SJSA1 (cell line): ENCODE results near the gene ANKS6. TPM values are rescaled to one million over a fixed set of nuclear protein-coding genes. Genes with fewer than 3 reads are reported as not detected.
"Not testable (repeated sequence)": the region's sequence is repeated elsewhere in the genome, so short reads cannot be mapped to it uniquely, and the experiment has no call there.

Source experiments
- DNase-seq, 2 experiments: peaks; one replicate each; pipeline ENCODE4 v3.0.0-alpha.2; 2015 to 2020; ENCODE audit warnings: low spot score in 2 of 2, low read depth in 1 of 2
- H3K27ac ChIP-seq: fragments of 250-450 bp; sonication (Bioruptor Pico); 2 replicates; pipeline ENCODE4 v1.5.1; 2020; ENCODE audit warnings: mild to moderate bottlenecking, moderate library complexity
- H3K27me3 ChIP-seq: fragments of 250-450 bp; sonication (Bioruptor Pico); replicated peaks from 2 replicates; pipeline ENCODE4 v1.5.1; 2020; ENCODE audit warnings: mild to moderate bottlenecking, moderate library complexity
- H3K36me3 ChIP-seq: fragments of 250-450 bp; sonication (Bioruptor Pico); 2 replicates; pipeline ENCODE4 v1.5.1; 2020; ENCODE audit warnings: mild to moderate bottlenecking
- H3K4me1 ChIP-seq: fragments of 250-450 bp; sonication (Bioruptor Pico); replicated peaks from 2 replicates; pipeline ENCODE4 v1.6.1; 2021; ENCODE audit warnings: mild to moderate bottlenecking
- H3K4me3 ChIP-seq: fragments of 250-450 bp; sonication (Bioruptor Pico); 2 replicates; pipeline ENCODE4 v1.5.1; 2020; ENCODE audit warnings: mild to moderate bottlenecking
- H3K9me3 ChIP-seq: fragments of 250-450 bp; sonication (Bioruptor Pico); replicated peaks from 2 replicates; pipeline ENCODE4 v1.5.1; 2020; ENCODE audit warnings: mild to moderate bottlenecking
- total RNA-seq: library from RNA; depleted of rRNA; stranded (reverse); fragments of >200 nt; shearing (Covaris generic); gene quantifications from 2 replicates; pipeline ENCODE4 v1.2.3, GENCODE V29; 2014; rRNA removed

The ANKS6 gene
- total RNA-seq, 1 experiment from 2014 or later = 9.6 TPM

DNA sequence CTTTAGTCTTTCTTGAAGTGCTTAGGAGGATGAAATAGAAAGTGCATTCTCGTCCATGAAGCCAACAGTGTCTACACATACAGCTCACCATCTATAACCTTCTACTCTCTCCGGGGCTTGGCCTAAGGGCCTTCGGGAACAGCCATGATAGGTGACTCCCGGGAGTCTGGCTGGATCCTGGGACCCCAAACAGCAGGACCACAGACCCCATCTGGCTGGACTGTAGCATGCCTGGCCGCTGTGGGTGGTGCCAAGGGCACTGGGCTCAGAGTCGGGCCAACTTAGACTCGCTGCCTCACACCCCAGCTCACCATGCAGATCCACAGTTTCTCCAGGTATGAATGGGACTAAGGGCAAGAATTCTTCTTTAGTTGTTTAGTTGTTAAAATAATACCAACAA is 104.0 kb downstream of the ANKS6 start:
- Histone ChIP-seq H3K9me3 (no peaks in the 10 kb centered on the region), H3K36me3 (no peaks in the 10 kb centered on the region), H3K27me3 (peaks cover 4% of the 10 kb centered on the region; the same call in 1 of the 2 replicates), H3K27ac (no peak overlapping the region), H3K4me3 (no peak overlapping the region), H3K4me1 (no peaks in the 10 kb centered on the region)
- DNase-seq = no peak

DNA sequence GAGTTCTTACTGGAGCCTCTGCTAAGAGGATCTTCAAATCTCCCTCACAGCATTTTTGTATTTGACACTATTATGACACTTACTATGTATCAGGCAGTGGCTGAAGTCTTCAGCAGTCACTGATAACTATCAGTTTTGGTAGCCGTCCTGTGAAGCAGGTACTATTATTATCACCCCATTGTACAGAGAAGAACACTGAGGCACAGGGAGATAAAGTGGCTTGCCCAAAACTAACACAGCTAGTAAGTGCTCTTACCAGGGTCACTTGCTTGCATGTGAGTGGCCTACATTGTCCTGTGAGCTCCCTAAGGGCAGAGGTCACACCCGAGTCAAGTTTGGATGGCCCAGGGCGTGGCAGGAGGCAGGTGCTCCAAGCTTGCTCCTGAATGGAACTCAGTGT is 104.5 kb downstream of the ANKS6 start:
- Histone ChIP-seq H3K36me3 (no peaks in the 10 kb centered on the region), H3K9me3 (no peaks in the 10 kb centered on the region), H3K4me1 (no peaks in the 10 kb centered on the region), H3K27me3 (peaks cover 4% of the 10 kb centered on the region; the same call in 1 of the 2 replicates), H3K27ac (no peak overlapping the region), H3K4me3 (no peak overlapping the region)
- no peak for DNase-seq

- DNase-seq = no peak
- Histone ChIP-seq H3K4me3 (no peak overlapping the region), H3K36me3 (no peaks in the 10 kb centered on the region), H3K4me1 (no peaks in the 10 kb centered on the region), H3K9me3 (no peaks in the 10 kb centered on the region), H3K27ac (no peak overlapping the region), H3K27me3 (peaks cover under 1% of the 10 kb centered on the region; the same call in 1 of the 2 replicates)
Measured at GRCh38 chr9:98690686-98691085, 105.7 kb downstream of the ANKS6 start.

DNA sequence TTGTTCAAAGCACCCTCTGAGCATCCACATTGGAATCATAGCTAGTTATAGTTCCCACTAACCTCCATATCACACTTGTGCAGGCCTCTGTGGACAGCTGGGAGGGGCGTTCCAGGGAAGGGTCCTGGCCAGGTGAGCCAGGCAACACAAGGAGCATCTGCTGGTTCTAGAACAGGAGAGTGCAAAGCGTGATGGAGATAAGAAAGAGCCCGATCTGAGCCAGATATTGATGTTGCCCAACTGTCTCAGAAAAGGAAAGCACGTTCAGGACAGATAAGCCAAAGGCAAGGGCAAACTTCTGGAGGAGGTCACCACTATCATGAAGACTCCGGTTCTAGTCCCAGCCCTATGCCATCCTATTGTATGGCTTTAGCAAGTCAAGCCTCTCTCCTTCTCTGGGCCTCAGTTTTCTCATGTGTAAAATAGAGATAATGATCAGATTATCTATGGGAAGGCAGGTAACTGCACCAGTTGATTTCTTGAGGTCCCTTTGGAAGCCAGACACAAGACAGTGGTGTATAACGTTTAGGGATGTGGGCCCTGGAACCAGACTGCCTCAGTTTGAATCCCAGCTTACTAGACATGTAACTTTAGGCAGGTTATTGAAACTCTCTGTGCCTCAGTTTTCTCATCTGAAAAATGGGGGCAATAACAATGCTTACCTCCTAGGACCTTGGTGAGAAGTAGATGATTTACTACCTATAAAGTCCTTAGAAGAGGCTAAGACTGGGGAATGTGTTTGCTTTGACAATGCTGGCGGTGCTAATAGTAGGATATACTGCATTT is 107.5 kb downstream of the ANKS6 start:
- no peak for DNase-seq
- no peaks in the 10 kb centered on the region for H3K9me3 ChIP-seq
- no peaks in the 10 kb centered on the region; the same call in 1 of the 2 replicates for H3K27me3 ChIP-seq
- no peaks in the 10 kb centered on the region for H3K4me1 ChIP-seq
- no peaks in the 10 kb centered on the region for H3K36me3 ChIP-seq
- no peak overlapping the region for H3K4me3 ChIP-seq
- H3K27ac ChIP-seq = no peak overlapping the region

DNA sequence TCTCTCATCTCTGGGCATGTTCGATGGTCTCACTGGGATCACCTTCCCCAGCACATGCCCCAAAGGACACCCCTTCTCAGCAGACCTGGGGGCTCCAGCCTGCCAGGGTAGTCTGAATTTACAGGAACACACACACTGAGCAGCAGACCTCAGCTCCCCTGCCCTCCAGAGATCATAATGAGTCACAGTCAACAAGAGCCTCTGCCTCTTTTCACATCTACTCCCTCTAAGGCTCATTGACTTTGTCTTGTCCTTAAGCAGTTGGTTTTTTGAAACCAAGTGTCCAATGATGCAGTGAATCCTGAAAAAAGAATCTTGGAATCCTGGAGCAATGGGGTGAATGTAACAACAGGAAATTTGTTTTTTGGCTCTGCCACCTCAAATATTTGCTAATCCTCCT is 108.4 kb downstream of the ANKS6 start:
- H3K9me3 ChIP-seq = no peaks in the 10 kb centered on the region
- no peak overlapping the region for H3K4me3 ChIP-seq
- DNase-seq = no peak
- no peaks in the 10 kb centered on the region for H3K4me1 ChIP-seq
- no peaks in the 10 kb centered on the region for H3K36me3 ChIP-seq
- no peak overlapping the region for H3K27ac ChIP-seq
- H3K27me3 ChIP-seq = no peaks in the 10 kb centered on the region; the same call in 1 of the 2 replicates

- Histone ChIP-seq H3K27ac (no peak overlapping the region), H3K4me1 (no peaks in the 10 kb centered on the region), H3K27me3 (no peaks in the 10 kb centered on the region; the same call in 1 of the 2 replicates), H3K36me3 (no peaks in the 10 kb centered on the region), H3K9me3 (no peaks in the 10 kb centered on the region), H3K4me3 (no peak overlapping the region)
- DNase-seq = no peak
Measured at GRCh38 chr9:98686961-98687855, 109.1 kb downstream of the ANKS6 start.

- not testable (repeated sequence) for H3K27me3 ChIP-seq, H3K9me3 ChIP-seq, H3K4me1 ChIP-seq, H3K36me3 ChIP-seq, DNase-seq, H3K27ac ChIP-seq, H3K4me3 ChIP-seq
Measured at GRCh38 chr9:98684816-98685215, 111.5 kb downstream of the ANKS6 start.

Other genes starting within 250 kb of the ANKS6 start
- not detected in 2 replicates for gene GABBR2, start 87.6 kb downstream of the ANKS6 start, total RNA-seq
- 0.22 and 0.74 TPM in 2 replicates for gene GALNT12, start 11.1 kb upstream of the ANKS6 start, total RNA-seq
- 0.22 and 0.50 TPM in 2 replicates for gene COL15A1, start 147.4 kb upstream of the ANKS6 start, total RNA-seq